ENCODE data around the gene RRP15.

GRCh38 chr1:218296162-218296561, 11.1 kb downstream of the RRP15 start:
- TF ChIP-seq, protein P1, sequence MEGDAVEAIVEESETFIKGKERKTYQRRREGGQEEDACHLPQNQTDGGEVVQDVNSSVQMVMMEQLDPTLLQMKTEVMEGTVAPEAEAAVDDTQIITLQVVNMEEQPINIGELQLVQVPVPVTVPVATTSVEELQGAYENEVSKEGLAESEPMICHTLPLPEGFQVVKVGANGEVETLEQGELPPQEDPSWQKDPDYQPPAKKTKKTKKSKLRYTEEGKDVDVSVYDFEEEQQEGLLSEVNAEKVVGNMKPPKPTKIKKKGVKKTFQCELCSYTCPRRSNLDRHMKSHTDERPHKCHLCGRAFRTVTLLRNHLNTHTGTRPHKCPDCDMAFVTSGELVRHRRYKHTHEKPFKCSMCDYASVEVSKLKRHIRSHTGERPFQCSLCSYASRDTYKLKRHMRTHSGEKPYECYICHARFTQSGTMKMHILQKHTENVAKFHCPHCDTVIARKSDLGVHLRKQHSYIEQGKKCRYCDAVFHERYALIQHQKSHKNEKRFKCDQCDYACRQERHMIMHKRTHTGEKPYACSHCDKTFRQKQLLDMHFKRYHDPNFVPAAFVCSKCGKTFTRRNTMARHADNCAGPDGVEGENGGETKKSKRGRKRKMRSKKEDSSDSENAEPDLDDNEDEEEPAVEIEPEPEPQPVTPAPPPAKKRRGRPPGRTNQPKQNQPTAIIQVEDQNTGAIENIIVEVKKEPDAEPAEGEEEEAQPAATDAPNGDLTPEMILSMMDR (conservative IDR thresholded peaks at IDR 0.05 in 1 of 2, IDR thresholded peaks at IDR 0.05 in 1 of 2; ENCODE audit: extremely low read depth in 1 of 2, insufficient read depth in 1 of 2, low read depth in 1 of 2, low read length in 2 of 2), result no peak
- TF ChIP-seq EZH2 (IDR thresholded peaks at IDR 0.05; ENCODE audit: borderline replicate concordance, low read length), result no peak

All from mammary epithelial cell (primary cell).